IMR-90 (cell line): ENCODE results near the gene PPP1CA.

ENCODE experiments used
- CEBPB ChIP-seq: IDR thresholded peaks from 2 replicates; pipeline ENCODE4 v1.6.1; 2012; ENCODE audit warnings: low read depth, low read length, improper control_type of control experiment
- CTCF ChIP-seq: conservative IDR thresholded peaks from 2 replicates; pipeline ENCODE4 v1.5.1; 2012; ENCODE audit warnings: mild to moderate bottlenecking, low read depth, low read length, improper control_type of control experiment
- FOS ChIP-seq: fragments of 150-350 bp; IDR thresholded peaks from 2 replicates; pipeline ENCODE4 v1.6.1; 2016; ENCODE audit warnings: low read depth, low read length
- MXI1 ChIP-seq: IDR thresholded peaks from 2 replicates; pipeline ENCODE4 v1.6.1; 2012; ENCODE audit warnings: low read depth, mild to moderate bottlenecking, low read length, moderate library complexity, borderline replicate concordance
- POLR2A ChIP-seq: IDR thresholded peaks from 2 replicates; pipeline ENCODE4 v1.6.1; 2012; ENCODE audit warnings: mild to moderate bottlenecking, low read depth, low read length
- RFX5 ChIP-seq: IDR thresholded peaks from 2 replicates; pipeline ENCODE4 v1.8.0; 2012; ENCODE audit warnings: low read depth, mild to moderate bottlenecking, low read length, moderate library complexity

- TF ChIP-seq CTCF (no peak), POLR2A (no peak), FOS (no peak), CEBPB (no peak), MXI1 (no peak), RFX5 (no peak)
Observed at GRCh38 chr11:67410984-67411784, 9.5 kb upstream of the PPP1CA start.
